ENCODE measurements around the gene HOXB1.

HOXB1 gene

GRCh38 chr17:48519427-48519826, 11.4 kb downstream of the HOXB1 start:
- no peak for TF ChIP-seq CTCF (IDR thresholded peaks at IDR 0.05; ENCODE audit: low read depth, low read length)

GRCh38 chr17:48517478-48517877, 13.3 kb downstream of the HOXB1 start:
- TF ChIP-seq CTCF (IDR thresholded peaks at IDR 0.05; ENCODE audit: low read depth, low read length): no peak
- DNase-seq (ENCODE audit: extremely low read depth, low read depth): no peak

More at GRCh38 chr17:48519427-48519826, 11.4 kb downstream of the HOXB1 start:
- no peak for DNase-seq (ENCODE audit: extremely low read depth, low read depth)

GRCh38 chr17:48515925-48516900, 14.6 kb downstream of the HOXB1 start:
- no peak for DNase-seq (ENCODE audit: extremely low read depth, low read depth)

GRCh38 chr17:48514477-48514876, 16.3 kb downstream of the HOXB1 start:
- no peak for DNase-seq (ENCODE audit: extremely low read depth, low read depth)
- no peak for TF ChIP-seq CTCF (IDR thresholded peaks at IDR 0.05; ENCODE audit: low read depth, low read length)

More at GRCh38 chr17:48515925-48516900, 14.6 kb downstream of the HOXB1 start:
- no peak for TF ChIP-seq CTCF (IDR thresholded peaks at IDR 0.05; ENCODE audit: low read depth, low read length)

- DNase-seq (ENCODE audit: extremely low read depth, low read depth): no peak
- no peak for TF ChIP-seq CTCF (IDR thresholded peaks at IDR 0.05; ENCODE audit: low read depth, low read length)
These were observed 16.9 kb downstream of the HOXB1 start for GRCh38 chr17:48513666-48514455.

GRCh38 chr17:48513097-48513496, 17.7 kb downstream of the HOXB1 start:
- no peak for TF ChIP-seq CTCF (IDR thresholded peaks at IDR 0.05; ENCODE audit: low read depth, low read length)
- DNase-seq (ENCODE audit: extremely low read depth, low read depth): no peak

All from AG09319 (cell line).